Mesenchymal stem cell (in vitro differentiated cells and primary cell): Measurements from ENCODE around the gene ADD1.

Experiments used
- DNase-seq: peaks from one replicate; pipeline ENCODE4 v3.0.0-alpha.2; 2013
- H2AFZ ChIP-seq: one replicate; pipeline ENCODE4 v1.6.1; 2013; ENCODE audit warnings: low read depth, mild to moderate bottlenecking, control low read depth, inconsistent platforms, low read length, moderate library complexity
- H2AK5ac ChIP-seq: 2 replicates; pipeline ENCODE4 v1.6.1; 2013; ENCODE audit warnings: low read length, moderate library complexity, mild to moderate bottlenecking, inconsistent platforms; ENCODE audit not compliant: severe bottlenecking
- H2BK120ac ChIP-seq: one replicate; pipeline ENCODE4 v1.6.1; 2013; ENCODE audit warnings: low read depth, mild to moderate bottlenecking, inconsistent platforms, low read length, moderate library complexity
- H2BK12ac ChIP-seq, 2 experiments: one replicate each; pipeline ENCODE4 v1.6.1; 2013; ENCODE audit warnings: inconsistent platforms in 2 of 2, low read length in 2 of 2, mild to moderate bottlenecking in 2 of 2, moderate library complexity in 2 of 2, control low read depth in 1 of 2
- H2BK15ac ChIP-seq: one replicate; pipeline ENCODE4 v1.6.1; 2013; ENCODE audit warnings: mild to moderate bottlenecking, low read depth, inconsistent platforms; ENCODE audit not compliant: poor library complexity, severe bottlenecking
- H2BK5ac ChIP-seq: 2 replicates; pipeline ENCODE4 v1.6.1; 2013; ENCODE audit warnings: low read depth, mild to moderate bottlenecking, low read length, control low read depth, inconsistent platforms; ENCODE audit not compliant: poor library complexity, severe bottlenecking
- H3K14ac ChIP-seq, 2 experiments: one replicate each; pipeline ENCODE4 v1.6.1; 2013; ENCODE audit warnings: inconsistent platforms in 2 of 2, low read length in 2 of 2, control low read depth in 1 of 2, mild to moderate bottlenecking in 1 of 2, moderate library complexity in 1 of 2
- H3K18ac ChIP-seq, 2 experiments: one replicate each; pipeline ENCODE4 v1.6.1; 2013; ENCODE audit warnings: inconsistent platforms in 2 of 2, low read length in 2 of 2, control low read depth in 1 of 2, low read depth in 1 of 2, mild to moderate bottlenecking in 1 of 2
- H3K23ac ChIP-seq, 2 experiments: one replicate each; pipeline ENCODE4 v1.6.1; 2013; ENCODE audit warnings: inconsistent platforms in 2 of 2, low read length in 2 of 2, mild to moderate bottlenecking in 2 of 2, moderate library complexity in 2 of 2, control low read depth in 1 of 2
- H3K27ac ChIP-seq: 2 replicates; pipeline ENCODE4 v1.5.1; 2013; ENCODE audit warnings: mild to moderate bottlenecking, moderate library complexity, low read length, control low read depth, inconsistent platforms; ENCODE audit not compliant: poor library complexity, severe bottlenecking
- H3K27me3 ChIP-seq, 2 experiments: 2 replicates each; pipeline versions ENCODE4 v1.6.1 to v1.7.0; 2013; ENCODE audit warnings: low read length in 2 of 2, mild to moderate bottlenecking in 2 of 2, moderate library complexity in 2 of 2, control low read depth in 1 of 2, inconsistent platforms in 1 of 2; ENCODE audit not compliant: control insufficient read depth in 1 of 2, insufficient read depth in 1 of 2
- H3K36me3 ChIP-seq, 2 experiments: 2 replicates each; pipeline versions ENCODE4 v1.6.1 to v1.7.0; 2013; ENCODE audit warnings: low read length in 2 of 2, control low read depth in 1 of 2, inconsistent platforms in 1 of 2, low read depth in 1 of 2, mild to moderate bottlenecking in 1 of 2; ENCODE audit not compliant: insufficient read depth in 2 of 2, control insufficient read depth in 1 of 2
- H3K4ac ChIP-seq, 2 experiments: one replicate each; pipeline ENCODE4 v1.6.1; 2013; ENCODE audit warnings: inconsistent platforms in 2 of 2, low read length in 2 of 2, mild to moderate bottlenecking in 2 of 2, moderate library complexity in 2 of 2, control low read depth in 1 of 2, low read depth in 1 of 2
- H3K4me1 ChIP-seq: 2 replicates; pipeline ENCODE4 v1.6.1; 2013; ENCODE audit warnings: low read depth, low read length, control low read depth; ENCODE audit not compliant: control insufficient read depth, insufficient read depth
- H3K4me2 ChIP-seq: 2 replicates; pipeline ENCODE4 v1.6.1; 2013; ENCODE audit warnings: low read length, mild to moderate bottlenecking, inconsistent platforms; ENCODE audit not compliant: poor library complexity, severe bottlenecking
- H3K4me3 ChIP-seq, 2 experiments: 2 replicates each; pipeline versions ENCODE4 v1.5.1 to v1.7.0; 2013; ENCODE audit warnings: low read length in 2 of 2, mild to moderate bottlenecking in 2 of 2, control low read depth in 1 of 2, low read depth in 1 of 2; ENCODE audit not compliant: insufficient read depth in 1 of 2
- H3K79me1 ChIP-seq: replicated peaks from 2 replicates; pipeline ENCODE4 v1.6.1; 2013; ENCODE audit warnings: mild to moderate bottlenecking, control low read depth, low read length, inconsistent platforms; ENCODE audit not compliant: poor library complexity, severe bottlenecking
- H3K9ac ChIP-seq: 2 replicates; pipeline ENCODE4 v1.7.0; 2013; ENCODE audit warnings: mild to moderate bottlenecking, low read length, moderate library complexity
- H3K9me3 ChIP-seq: 2 replicates; pipeline ENCODE4 v1.7.0; 2013; ENCODE audit warnings: mild to moderate bottlenecking, low read length; ENCODE audit not compliant: control insufficient read depth
- H4K8ac ChIP-seq: one replicate; pipeline ENCODE4 v1.6.1; 2013; ENCODE audit warnings: inconsistent platforms, mild to moderate bottlenecking, low read length, moderate library complexity
- H4K91ac ChIP-seq: one replicate; pipeline ENCODE4 v1.6.1; 2013; ENCODE audit warnings: mild to moderate bottlenecking, low read length, inconsistent platforms
- WGBS: methylation state at CpG from one replicate; pipeline ENCODE4 v1.1.7; 2013; ENCODE audit warnings: mixed read lengths; 5-methylcytosine and 5-hydroxymethylcytosine counted together

ADD1 gene

DNA sequence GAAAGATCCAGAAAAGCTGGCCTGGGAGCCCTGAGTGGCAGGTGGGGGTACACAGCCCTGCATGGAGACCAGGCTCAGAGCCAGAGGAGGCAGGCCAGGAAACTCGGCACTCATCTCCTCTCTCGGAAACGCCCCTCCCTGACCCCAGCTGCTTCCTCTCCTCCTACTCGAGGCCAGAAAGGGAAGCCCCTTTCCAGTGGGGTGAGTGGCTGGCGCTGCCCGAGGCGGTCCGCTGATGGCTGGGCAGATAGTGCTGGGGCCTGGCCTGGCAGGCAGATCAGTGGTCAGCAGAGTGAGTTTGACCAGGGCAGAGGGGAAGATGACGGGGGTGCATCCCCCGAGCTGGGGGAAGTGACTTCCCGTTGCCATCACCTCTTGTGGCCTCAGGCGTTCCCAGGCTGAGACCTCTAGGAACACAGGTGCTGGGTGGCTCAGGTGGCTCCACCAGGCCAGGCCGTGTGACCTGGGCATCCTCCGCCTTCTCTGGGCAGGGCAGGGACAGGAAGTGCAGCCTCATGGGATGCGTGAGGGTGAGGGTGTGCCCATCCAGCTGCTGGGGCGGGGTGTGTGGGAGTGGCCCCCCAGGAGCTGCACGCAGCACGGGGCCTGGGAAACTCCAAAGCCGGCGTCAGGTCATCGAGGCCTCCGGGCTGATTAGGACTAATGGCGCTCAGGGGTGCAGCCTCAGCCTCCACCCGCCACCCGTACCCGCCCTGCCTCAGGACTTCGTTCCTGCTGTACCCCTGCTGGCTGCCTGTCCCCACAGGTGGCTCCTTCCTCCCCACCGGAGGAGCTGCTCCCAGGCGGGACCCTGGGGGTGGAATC lies 45.0 kb upstream of the ADD1 start:
- H2AFZ ChIP-seq: no peak overlapping the region
- DNase-seq: peak; percentile 51
- H3K4me3 ChIP-seq: no peak overlapping the region
- no peak overlapping the region for H3K4me2 ChIP-seq
- WGBS: 81% methylated on average over 29 of the region's 29 CpGs
- H3K14ac ChIP-seq: peak overlapping the region in 1 of 2 experiments; percentile 55
- no peaks in the 10 kb centered on the region for H3K27me3 ChIP-seq
- peak overlapping the region; percentile 83 for H2BK15ac ChIP-seq
- H3K36me3 ChIP-seq: peaks cover 0 to 53% of the 10 kb centered on the region in 2 experiments
- peak overlapping the region; percentile 84 for H2AK5ac ChIP-seq
- no peak overlapping the region for H3K27ac ChIP-seq
- peak overlapping the region; percentile 17 to 95 for H3K4ac ChIP-seq
- H2BK120ac ChIP-seq: peak overlapping the region; percentile 58
- H3K9ac ChIP-seq: no peak overlapping the region
- H2BK5ac ChIP-seq: no peak overlapping the region
- peak overlapping the region; percentile 81 to 84 for H2BK12ac ChIP-seq
- H3K4me1 ChIP-seq: peaks cover 85% of the 10 kb centered on the region
- no peak overlapping the region for H3K23ac ChIP-seq
- peak overlapping the region; percentile 67 to 87 for H3K18ac ChIP-seq
- peak overlapping the region; percentile 92 for H4K8ac ChIP-seq
- H3K9me3 ChIP-seq: no peaks in the 10 kb centered on the region
- peak overlapping the region; percentile 99 for H4K91ac ChIP-seq
- H3K79me1 ChIP-seq: peaks cover 9% of the 10 kb centered on the region

DNA sequence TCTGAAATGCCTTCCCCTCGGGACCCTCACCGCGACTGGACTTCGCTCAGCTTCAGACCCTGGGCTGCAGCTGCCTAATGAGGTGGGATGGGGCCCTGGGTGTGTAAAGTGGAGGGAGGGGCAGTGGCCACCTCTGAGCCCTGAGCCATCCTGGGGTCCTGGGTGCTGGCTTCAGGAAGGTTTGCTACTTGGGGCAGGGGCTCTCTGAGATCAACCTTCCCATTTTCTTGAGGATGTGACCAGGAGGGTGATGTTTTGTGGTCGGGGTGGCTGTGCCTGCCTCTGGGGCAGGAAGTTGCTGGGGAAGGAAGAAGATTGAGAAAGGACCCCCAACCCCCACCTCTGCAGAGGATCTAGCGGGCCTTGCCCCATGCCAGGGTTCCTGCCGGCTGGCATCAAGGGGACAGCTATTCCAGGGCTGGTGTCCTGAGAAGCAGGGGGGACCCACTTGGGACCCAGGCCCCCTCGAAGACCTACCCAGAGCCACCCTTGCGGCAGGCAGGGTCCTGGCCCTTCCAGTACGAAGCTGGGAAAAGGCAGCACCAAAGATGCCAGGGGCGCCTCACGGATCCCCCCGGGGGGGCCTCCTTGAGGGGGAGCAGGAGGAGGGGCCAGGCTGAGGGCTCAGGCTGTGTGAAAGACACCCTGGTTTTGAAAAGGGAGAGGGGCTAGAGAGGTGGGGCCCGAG lies 44.3 kb upstream of the ADD1 start:
- H3K27ac ChIP-seq: no peak overlapping the region
- H3K18ac ChIP-seq: peak overlapping the region; percentile 87 to 98
- no peak overlapping the region for H3K9ac ChIP-seq
- H3K23ac ChIP-seq: no peak overlapping the region
- peaks cover 83% of the 10 kb centered on the region for H3K4me1 ChIP-seq
- peaks cover 0 to 60% of the 10 kb centered on the region in 2 experiments for H3K36me3 ChIP-seq
- peaks cover 15% of the 10 kb centered on the region for H3K79me1 ChIP-seq
- H3K4ac ChIP-seq: peak overlapping the region; percentile 94 to 95
- 92% methylated on average over 14 of the region's 14 CpGs for WGBS
- no peak for DNase-seq
- H2BK5ac ChIP-seq: peak overlapping the region; percentile 9
- H2AK5ac ChIP-seq: peak overlapping the region; percentile 84
- no peak overlapping the region for H2AFZ ChIP-seq
- peak overlapping the region; percentile 99 for H4K91ac ChIP-seq
- H3K4me3 ChIP-seq: no peak overlapping the region
- H3K27me3 ChIP-seq: no peaks in the 10 kb centered on the region
- no peaks in the 10 kb centered on the region for H3K9me3 ChIP-seq
- peak overlapping the region; percentile 81 to 84 for H2BK12ac ChIP-seq
- peak overlapping the region; percentile 81 for H4K8ac ChIP-seq
- peak overlapping the region in 1 of 2 experiments; percentile 55 for H3K14ac ChIP-seq
- H2BK15ac ChIP-seq: peak overlapping the region; percentile 82
- H2BK120ac ChIP-seq: peak overlapping the region; percentile 78
- H3K4me2 ChIP-seq: no peak overlapping the region

DNA sequence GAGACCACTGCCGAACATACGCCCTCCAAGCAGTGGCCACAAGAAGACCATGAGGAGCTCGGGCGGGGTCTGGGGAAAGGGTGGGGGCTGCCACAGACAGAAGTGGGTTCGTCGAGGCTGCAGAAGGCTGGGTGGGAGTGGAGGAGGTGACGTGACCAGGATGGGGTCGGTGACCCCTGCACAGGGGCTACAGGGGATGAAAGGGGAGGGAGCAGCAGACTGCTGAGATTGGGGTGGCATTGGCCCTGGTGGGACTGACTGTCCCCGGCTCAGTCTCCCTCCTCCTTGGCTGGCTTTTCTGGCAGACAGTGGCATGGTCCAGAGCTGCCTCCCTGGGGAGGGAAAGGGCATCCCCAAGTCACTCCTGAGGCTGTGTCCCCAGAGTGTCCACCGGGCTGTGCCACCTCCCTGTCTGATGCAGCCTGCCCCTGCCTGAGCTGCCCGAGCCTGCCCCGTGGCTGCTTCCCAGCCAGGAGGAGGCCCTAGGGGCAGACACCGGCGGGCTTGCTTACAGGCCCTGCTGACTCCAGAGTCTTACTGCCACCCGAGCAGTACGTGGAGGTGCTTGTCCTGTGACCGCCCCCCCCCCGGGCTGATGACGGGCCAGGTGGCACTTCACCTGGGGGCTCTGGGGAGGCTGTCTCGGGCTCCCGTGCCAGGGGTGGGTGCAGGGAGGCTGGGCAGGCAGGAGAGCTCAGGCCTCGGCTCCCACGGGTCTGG lies 43.5 kb upstream of the ADD1 start:
- H3K18ac ChIP-seq: peak overlapping the region; percentile 87 to 98
- H2AFZ ChIP-seq: no peak overlapping the region
- peak overlapping the region; percentile 73 to 81 for H2BK12ac ChIP-seq
- no peaks in the 10 kb centered on the region for H3K27me3 ChIP-seq
- DNase-seq: no peak
- peaks cover 83% of the 10 kb centered on the region for H3K4me1 ChIP-seq
- peak overlapping the region in 1 of 2 experiments; percentile 90 for H3K23ac ChIP-seq
- 75% methylated on average over 21 of the region's 23 CpGs for WGBS
- H4K8ac ChIP-seq: peak overlapping the region; percentile 92
- peak overlapping the region; percentile 99 for H4K91ac ChIP-seq
- peak overlapping the region; percentile 93 for H3K27ac ChIP-seq
- H2BK15ac ChIP-seq: peak overlapping the region; percentile 92
- H3K4me3 ChIP-seq: peak overlapping the region in 1 of 2 experiments; percentile 33
- peaks cover 0 to 68% of the 10 kb centered on the region in 2 experiments for H3K36me3 ChIP-seq
- H3K9me3 ChIP-seq: no peaks in the 10 kb centered on the region
- peak overlapping the region; percentile 84 for H2AK5ac ChIP-seq
- H3K79me1 ChIP-seq: peaks cover 21% of the 10 kb centered on the region
- H2BK120ac ChIP-seq: peak overlapping the region; percentile 78
- peak overlapping the region; percentile 26 for H3K4me2 ChIP-seq
- peak overlapping the region; percentile 72 for H3K9ac ChIP-seq
- peak overlapping the region; percentile 94 to 95 for H3K4ac ChIP-seq
- H2BK5ac ChIP-seq: peak overlapping the region; percentile 89
- peak overlapping the region in 1 of 2 experiments; percentile 98 for H3K14ac ChIP-seq
